HG03175 (cell line): ENCODE measurements around the gene HLCS.

ENCODE experiments used
- ATAC-seq: cut with Tn5 transposase; IDR thresholded peaks from one replicate; pipeline ENCODE4 v1.9.1; 2021; ENCODE audit warnings: mild to moderate bottlenecking, moderate library complexity; ENCODE audit not compliant: unreplicated experiment

HLCS gene

GRCh38 chr21:36728371-36729111, 237.9 kb downstream of the HLCS start:
- no peak for ATAC-seq

GRCh38 chr21:36727866-36728265, 238.6 kb downstream of the HLCS start:
- no peak for ATAC-seq

- no peak for ATAC-seq
Measured at GRCh38 chr21:36725793-36726386, 240.6 kb downstream of the HLCS start.

- ATAC-seq: no peak
Measured at GRCh38 chr21:36724660-36725059, 241.8 kb downstream of the HLCS start.

- ATAC-seq: no peak
Measured at GRCh38 chr21:36723371-36723881, 243.0 kb downstream of the HLCS start.

GRCh38 chr21:36722370-36723368, 243.8 kb downstream of the HLCS start:
- no peak for ATAC-seq

- no peak for ATAC-seq
Measured at GRCh38 chr21:36721817-36722216, 244.7 kb downstream of the HLCS start.

- no peak for ATAC-seq
Measured at GRCh38 chr21:36719614-36720013, 246.9 kb downstream of the HLCS start.

GRCh38 chr21:36718951-36719501, 247.4 kb downstream of the HLCS start:
- no peak for ATAC-seq

- no peak for ATAC-seq
Measured at GRCh38 chr21:36717976-36718375, 248.5 kb downstream of the HLCS start.

GRCh38 chr21:36716836-36717235, 249.6 kb downstream of the HLCS start:
- ATAC-seq: no peak

GRCh38 chr21:36716387-36716786, 250.1 kb downstream of the HLCS start:
- ATAC-seq: no peak

GRCh38 chr21:36713746-36714145, 252.7 kb downstream of the HLCS start:
- ATAC-seq: no peak

- ATAC-seq: no peak
Measured at GRCh38 chr21:36710729-36711048, 255.8 kb downstream of the HLCS start.

- ATAC-seq: no peak
Measured at GRCh38 chr21:36709868-36710728, 256.4 kb downstream of the HLCS start.

- ATAC-seq: no peak
Measured at GRCh38 chr21:36709030-36709867, 257.2 kb downstream of the HLCS start.

- ATAC-seq: no peak
Measured at GRCh38 chr21:36708286-36709029, 258.0 kb downstream of the HLCS start.

GRCh38 chr21:36707763-36708285, 258.6 kb downstream of the HLCS start:
- no peak for ATAC-seq
